Subcutaneous abdominal adipose tissue (tissue), 5 donors: ENCODE measurements around the gene PSMC4.
"Not testable (repeated sequence)": the region's sequence is repeated elsewhere in the genome, so short reads cannot be mapped to it uniquely, and the experiment has no call there.

Experiments
- H3K27ac ChIP-seq: one replicate; pipeline ENCODE4 v1.7.0; 2013; ENCODE audit warnings: low read depth, mild to moderate bottlenecking, inconsistent platforms, low read length, moderate library complexity
- H3K27me3 ChIP-seq, 5 donors: one replicate each; pipeline ENCODE4 v1.7.0; 2013; ENCODE audit warnings: low read length in 5 of 5, inconsistent platforms in 1 of 5; ENCODE audit not compliant: control insufficient read depth in 5 of 5, insufficient read depth in 4 of 5
- H3K36me3 ChIP-seq, 5 donors: one replicate each; pipeline ENCODE4 v1.7.0; 2013; ENCODE audit warnings: low read length in 5 of 5; ENCODE audit not compliant: control insufficient read depth in 5 of 5, insufficient read depth in 5 of 5
- H3K4me1 ChIP-seq, 5 donors: one replicate each; pipeline ENCODE4 v1.7.0; 2013; ENCODE audit warnings: low read length in 5 of 5, mild to moderate bottlenecking in 3 of 5, moderate library complexity in 1 of 5; ENCODE audit not compliant: control insufficient read depth in 5 of 5, insufficient read depth in 5 of 5
- H3K4me3 ChIP-seq, 5 donors: one replicate each; pipeline ENCODE4 v1.7.0; 2013; ENCODE audit warnings: low read length in 5 of 5, low read depth in 1 of 5
- H3K9ac ChIP-seq, 5 donors: one replicate each; pipeline ENCODE4 v1.7.0; 2013; ENCODE audit warnings: low read length in 5 of 5, mild to moderate bottlenecking in 4 of 5, moderate library complexity in 3 of 5
- H3K9me3 ChIP-seq, 5 donors: one replicate each; pipeline ENCODE4 v1.7.0; 2013; ENCODE audit warnings: low read length in 5 of 5; ENCODE audit not compliant: control insufficient read depth in 5 of 5
- donor health status: healthy.
- donor health status: healthy.
- donor health status: healthy.
- donor health status: healthy.
- donor health status: healthy.

The PSMC4 gene

GRCh38 chr19:39959407-39959806 is 11.6 kb upstream of the PSMC4 start:
- not testable (repeated sequence) for H3K4me1 ChIP-seq, H3K9ac ChIP-seq, H3K9me3 ChIP-seq, H3K27me3 ChIP-seq, H3K36me3 ChIP-seq, H3K4me3 ChIP-seq, H3K27ac ChIP-seq

GRCh38 chr19:39963898-39964297 is 7.1 kb upstream of the PSMC4 start:
- Histone ChIP-seq H3K9ac (no peak overlapping the region), H3K9me3 (no peaks in the 10 kb centered on the region), H3K4me3 (no peak overlapping the region), H3K27me3 (no peaks in the 10 kb centered on the region), H3K4me1 (peaks cover 0 to 2% (median 0%) of the 10 kb centered on the region in 5 donors), H3K36me3 (no peaks in the 10 kb centered on the region), H3K27ac (no peak overlapping the region)

- H3K9me3 ChIP-seq, result no peaks in the 10 kb centered on the region
- no peak overlapping the region for H3K4me3 ChIP-seq
- H3K27me3 ChIP-seq, result peaks cover 0 to 3% (median 0%) of the 10 kb centered on the region in 5 donors
- H3K9ac ChIP-seq, result no peak overlapping the region
- no peak overlapping the region for H3K27ac ChIP-seq
- H3K4me1 ChIP-seq, result peaks cover 4 to 14% (median 10%) of the 10 kb centered on the region in 5 donors
- H3K36me3 ChIP-seq, result no peaks in the 10 kb centered on the region
Measured at GRCh38 chr19:39966617-39967016, 4.3 kb upstream of the PSMC4 start.

GRCh38 chr19:39967561-39967960 is 3.4 kb upstream of the PSMC4 start:
- Histone ChIP-seq H3K9ac (no peak overlapping the region), H3K4me3 (no peak overlapping the region), H3K27ac (no peak overlapping the region), H3K36me3 (peaks cover 0 to 5% (median 4%) of the 10 kb centered on the region in 5 donors), H3K4me1 (peaks cover 6 to 22% (median 17%) of the 10 kb centered on the region in 5 donors), H3K27me3 (peaks cover 0 to 3% (median 0%) of the 10 kb centered on the region in 5 donors), H3K9me3 (no peaks in the 10 kb centered on the region)

GRCh38 chr19:39968789-39969188 is 2.2 kb upstream of the PSMC4 start:
- peaks cover 6 to 20% (median 17%) of the 10 kb centered on the region in 5 donors for H3K4me1 ChIP-seq
- H3K4me3 ChIP-seq, result no peak overlapping the region
- no peak overlapping the region for H3K27ac ChIP-seq
- H3K36me3 ChIP-seq, result peaks cover 0 to 18% (median 14%) of the 10 kb centered on the region in 5 donors
- no peak overlapping the region for H3K9ac ChIP-seq
- H3K9me3 ChIP-seq, result no peaks in the 10 kb centered on the region
- peaks cover 0 to 3% (median 0%) of the 10 kb centered on the region in 5 donors for H3K27me3 ChIP-seq

GRCh38 chr19:39969266-39969665 is 1.7 kb upstream of the PSMC4 start:
- Histone ChIP-seq H3K36me3 (peaks cover 0 to 22% (median 18%) of the 10 kb centered on the region in 5 donors), H3K27me3 (peaks cover 0 to 3% (median 0%) of the 10 kb centered on the region in 5 donors), H3K4me3 (no peak overlapping the region), H3K27ac (no peak overlapping the region), H3K9me3 (no peaks in the 10 kb centered on the region), H3K9ac (no peak overlapping the region), H3K4me1 (peaks cover 6 to 20% (median 17%) of the 10 kb centered on the region in 5 donors)

GRCh38 chr19:39969681-39970424 is 1.1 kb upstream of the PSMC4 start:
- H3K9me3 ChIP-seq, result no peaks in the 10 kb centered on the region
- H3K36me3 ChIP-seq, result peaks cover under 1 to 28% (median 24%) of the 10 kb centered on the region in 5 donors
- H3K27ac ChIP-seq, result peak overlapping the region; percentile 87
- peak overlapping the region; percentile 3 to 97 (median 92) for H3K9ac ChIP-seq
- H3K4me1 ChIP-seq, result peaks cover 6 to 20% (median 17%) of the 10 kb centered on the region in 5 donors
- peak overlapping the region; percentile 89 to 95 (median 92) for H3K4me3 ChIP-seq
- H3K27me3 ChIP-seq, result peaks cover 0 to 3% (median 0%) of the 10 kb centered on the region in 5 donors

- Histone ChIP-seq H3K27me3 (peaks cover 0 to 3% (median 0%) of the 10 kb centered on the region in 5 donors), H3K36me3 (peaks cover 3 to 31% (median 28%) of the 10 kb centered on the region in 5 donors), H3K4me1 (peaks cover 6 to 20% (median 17%) of the 10 kb centered on the region in 5 donors), H3K4me3 (peak overlapping the region; percentile 89 to 95 (median 92)), H3K9ac (peak overlapping the region; percentile 3 to 97 (median 92)), H3K9me3 (no peaks in the 10 kb centered on the region), H3K27ac (peak overlapping the region; percentile 87)
Measured at GRCh38 chr19:39970425-39970674, 615 bp upstream of the PSMC4 start.

- peaks cover 0 to 3% (median 0%) of the 10 kb centered on the region in 5 donors for H3K27me3 ChIP-seq
- peak overlapping the region; percentile 87 for H3K27ac ChIP-seq
- peak overlapping the region; percentile 83 to 95 (median 91) for H3K4me3 ChIP-seq
- no peaks in the 10 kb centered on the region for H3K9me3 ChIP-seq
- H3K36me3 ChIP-seq, result peaks cover 7 to 36% (median 32%) of the 10 kb centered on the region in 5 donors
- H3K9ac ChIP-seq, result peak overlapping the region; percentile 89 to 98 (median 96)
- peaks cover 6 to 20% (median 17%) of the 10 kb centered on the region in 5 donors for H3K4me1 ChIP-seq
Measured at GRCh38 chr19:39971380-39972035, 543 bp downstream of the PSMC4 start.
